Measurements from ENCODE around the gene SALL3.

Gene SALL3

DNA sequence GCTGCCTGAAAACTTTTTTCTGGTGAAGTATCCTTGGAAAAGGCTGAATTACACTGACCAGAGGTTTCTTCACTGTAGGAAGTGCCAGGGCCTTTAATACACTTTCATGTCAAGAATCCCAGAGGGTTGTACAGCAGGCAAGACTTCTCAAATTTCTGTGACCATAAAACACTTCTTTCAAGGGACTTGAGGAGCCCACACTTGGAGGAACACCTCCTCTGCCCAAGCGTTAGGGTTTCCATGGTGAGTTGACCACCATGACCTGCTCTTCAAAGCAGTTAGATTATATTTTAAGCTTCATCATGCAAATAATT lies 12.9 kb upstream of the SALL3 start:
- DNase-seq (ENCODE audit: insufficient read length) (no peak), FAIRE-seq (no peak)
- TF ChIP-seq POLR2AphosphoS5 (IDR thresholded peaks at IDR 0.05; ENCODE audit: low read depth, low read length) (no peak), POLR2A (IDR thresholded peaks at IDR 0.05; ENCODE audit: low read depth, low read length) (no peak), TAF1 (IDR thresholded peaks at IDR 0.05; ENCODE audit: borderline replicate concordance, low read depth, low read length) (no peak)

- FAIRE-seq (no peak), DNase-seq (ENCODE audit: insufficient read length) (no peak)
- TF ChIP-seq POLR2AphosphoS5 (IDR thresholded peaks at IDR 0.05; ENCODE audit: low read depth, low read length) (no peak), TAF1 (IDR thresholded peaks at IDR 0.05; ENCODE audit: borderline replicate concordance, low read depth, low read length) (no peak), POLR2A (IDR thresholded peaks at IDR 0.05; ENCODE audit: low read depth, low read length) (no peak)
Measured at GRCh38 chr18:78967692-78968091, 11.9 kb upstream of the SALL3 start.

- DNase-seq (ENCODE audit: insufficient read length): no peak
- FAIRE-seq: no peak
- TF ChIP-seq POLR2A (IDR thresholded peaks at IDR 0.05; ENCODE audit: low read depth, low read length): no peak
- TF ChIP-seq TAF1 (IDR thresholded peaks at IDR 0.05; ENCODE audit: borderline replicate concordance, low read depth, low read length): no peak
- no peak for TF ChIP-seq POLR2AphosphoS5 (IDR thresholded peaks at IDR 0.05; ENCODE audit: low read depth, low read length)
Measured at GRCh38 chr18:78969574-78970315, 9.9 kb upstream of the SALL3 start.

GRCh38 chr18:78970774-78971333 lies 8.8 kb upstream of the SALL3 start:
- FAIRE-seq (no peak), DNase-seq (ENCODE audit: insufficient read length) (no peak)
- no peak for TF ChIP-seq POLR2A (IDR thresholded peaks at IDR 0.05; ENCODE audit: low read depth, low read length)
- TF ChIP-seq TAF1 (IDR thresholded peaks at IDR 0.05; ENCODE audit: borderline replicate concordance, low read depth, low read length): no peak
- no peak for TF ChIP-seq POLR2AphosphoS5 (IDR thresholded peaks at IDR 0.05; ENCODE audit: low read depth, low read length)

DNA sequence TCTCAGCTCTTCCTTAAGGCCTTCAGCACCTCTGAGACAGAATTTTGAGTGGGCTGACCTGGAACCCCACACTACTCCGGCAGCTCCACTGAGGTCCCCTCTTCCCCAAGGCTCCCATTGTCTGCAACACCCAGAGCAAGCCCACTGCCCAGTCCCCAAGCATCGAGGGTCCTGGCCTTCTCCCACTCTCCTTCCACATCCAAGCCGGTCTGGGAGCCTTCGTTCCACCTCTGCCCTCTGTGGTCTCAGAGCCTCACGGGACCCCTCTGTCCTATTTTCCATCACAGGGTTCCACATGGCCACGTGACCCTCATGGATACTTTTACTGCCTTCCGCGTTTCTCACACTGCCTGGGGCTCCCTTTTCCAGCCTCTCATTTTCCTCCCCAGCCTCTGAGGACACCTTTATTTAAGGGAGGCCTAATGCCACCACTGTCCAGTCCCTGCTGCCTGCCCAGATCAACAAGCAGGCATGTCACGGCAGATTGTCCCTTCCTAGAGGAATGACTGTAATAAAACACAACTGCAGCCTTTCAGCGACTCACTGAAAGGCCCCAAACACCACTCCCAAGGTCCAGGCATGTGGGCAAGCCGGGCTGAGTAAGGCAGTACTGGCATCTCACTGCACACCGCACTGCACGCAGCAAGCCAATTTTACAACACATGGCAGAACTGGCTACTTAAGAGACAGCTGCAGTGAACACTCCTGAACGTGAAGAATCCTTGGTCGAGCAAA lies 7.9 kb upstream of the SALL3 start:
- no peak for FAIRE-seq

GRCh38 chr18:78972385-78972918 lies 7.2 kb upstream of the SALL3 start:
- TF ChIP-seq TAF1 (IDR thresholded peaks at IDR 0.05; ENCODE audit: borderline replicate concordance, low read depth, low read length): no peak
- TF ChIP-seq POLR2A (IDR thresholded peaks at IDR 0.05; ENCODE audit: low read depth, low read length): no peak
- TF ChIP-seq POLR2AphosphoS5 (IDR thresholded peaks at IDR 0.05; ENCODE audit: low read depth, low read length): no peak
- FAIRE-seq: no peak
- DNase-seq (ENCODE audit: insufficient read length): no peak

More for the DNA sequence above, 7.9 kb upstream of the SALL3 start:
- no peak for DNase-seq (ENCODE audit: insufficient read length)
- TF ChIP-seq POLR2A (IDR thresholded peaks at IDR 0.05; ENCODE audit: low read depth, low read length) (no peak), POLR2AphosphoS5 (IDR thresholded peaks at IDR 0.05; ENCODE audit: low read depth, low read length) (no peak), TAF1 (IDR thresholded peaks at IDR 0.05; ENCODE audit: borderline replicate concordance, low read depth, low read length) (no peak)

- TF ChIP-seq POLR2A (IDR thresholded peaks at IDR 0.05; ENCODE audit: low read depth, low read length) (no peak), TAF1 (IDR thresholded peaks at IDR 0.05; ENCODE audit: borderline replicate concordance, low read depth, low read length) (no peak), POLR2AphosphoS5 (IDR thresholded peaks at IDR 0.05; ENCODE audit: low read depth, low read length) (no peak)
Measured at GRCh38 chr18:78972930-78973331, 6.7 kb upstream of the SALL3 start.

DNA sequence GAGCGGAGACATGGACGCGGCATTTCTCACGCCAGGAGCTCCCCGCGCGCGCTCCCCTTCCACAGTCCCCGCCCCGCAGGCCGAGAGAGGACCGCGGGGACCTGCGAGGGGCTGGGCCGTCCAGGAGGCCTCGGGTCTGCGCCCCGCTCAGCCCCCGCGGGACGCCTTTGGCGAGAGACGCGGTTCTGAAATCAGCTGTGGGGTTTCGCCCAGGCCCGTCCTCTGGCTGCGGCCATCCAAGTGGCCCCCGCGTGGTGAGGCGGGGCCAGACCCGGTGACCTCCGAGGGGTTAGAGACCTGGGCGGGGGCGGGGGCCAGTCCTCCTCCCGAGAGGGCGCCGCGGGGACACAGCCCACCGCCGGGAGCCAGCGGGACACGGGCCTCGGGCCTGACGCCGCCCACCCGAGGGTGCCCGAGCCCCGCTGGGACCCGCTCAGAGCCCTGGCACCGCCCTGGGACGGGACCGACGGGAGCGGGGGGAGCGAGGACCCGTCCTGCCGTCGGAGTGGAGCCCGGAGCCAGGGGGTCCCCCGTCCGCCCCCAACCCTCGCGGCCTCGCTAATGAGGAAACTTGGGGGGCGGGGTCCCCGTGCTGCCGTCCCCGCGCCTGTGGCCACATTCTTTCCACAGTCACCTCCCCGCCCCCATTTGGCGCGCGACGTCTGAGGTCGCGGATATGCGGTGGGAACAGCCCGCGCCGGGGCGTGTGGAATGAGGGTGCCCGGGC lies 6.1 kb upstream of the SALL3 start:
- no peak for DNase-seq (ENCODE audit: insufficient read length)
- no peak for TF ChIP-seq TAF1 (IDR thresholded peaks at IDR 0.05; ENCODE audit: borderline replicate concordance, low read depth, low read length)
- no peak for TF ChIP-seq POLR2AphosphoS5 (IDR thresholded peaks at IDR 0.05; ENCODE audit: low read depth, low read length)
- TF ChIP-seq POLR2A (IDR thresholded peaks at IDR 0.05; ENCODE audit: low read depth, low read length): no peak
- FAIRE-seq: no peak

More at GRCh38 chr18:78972930-78973331, 6.7 kb upstream of the SALL3 start:
- FAIRE-seq (no peak), DNase-seq (ENCODE audit: insufficient read length) (no peak)

DNA sequence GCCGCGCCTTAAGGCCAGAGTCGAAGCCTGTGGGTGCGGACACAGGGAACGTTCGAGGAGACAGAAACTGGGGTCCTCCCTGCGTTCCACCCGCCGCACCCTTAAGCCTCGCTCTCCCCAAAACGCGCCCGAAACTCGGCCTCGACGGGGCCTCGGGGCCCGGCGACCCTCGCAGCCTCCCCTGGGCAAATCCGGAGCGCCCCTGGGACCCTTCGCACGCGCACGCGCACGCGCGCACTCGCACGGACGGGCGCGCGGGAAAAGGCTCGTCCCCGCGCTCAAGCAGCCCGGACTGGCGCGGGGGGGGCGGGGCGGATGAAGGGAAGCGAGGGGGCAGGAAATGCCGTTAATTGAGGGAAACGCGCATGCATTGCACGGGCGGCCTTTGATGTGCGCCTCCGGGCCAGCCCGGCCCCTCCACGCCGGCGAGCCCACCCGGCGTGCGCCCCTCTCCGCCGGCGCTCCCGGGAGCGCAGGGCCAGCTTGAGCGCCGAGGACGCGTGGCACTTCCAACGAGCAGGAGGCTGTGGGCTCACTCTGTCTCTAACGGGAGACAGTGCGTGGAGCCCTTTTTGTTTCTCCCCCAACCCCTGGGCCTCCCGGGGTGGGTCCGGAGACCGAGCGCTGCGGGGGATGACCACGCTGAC lies 5.4 kb upstream of the SALL3 start:
- TF ChIP-seq TAF1 (IDR thresholded peaks at IDR 0.05; ENCODE audit: borderline replicate concordance, low read depth, low read length) (no peak), POLR2A (IDR thresholded peaks at IDR 0.05; ENCODE audit: low read depth, low read length) (no peak), POLR2AphosphoS5 (IDR thresholded peaks at IDR 0.05; ENCODE audit: low read depth, low read length) (no peak)
- FAIRE-seq (no peak), DNase-seq (ENCODE audit: insufficient read length) (no peak)

- DNase-seq (ENCODE audit: insufficient read length): no peak
- FAIRE-seq: no peak
Measured at GRCh38 chr18:78975292-78975691, 4.3 kb upstream of the SALL3 start.

More at GRCh38 chr18:78975292-78975691, 4.3 kb upstream of the SALL3 start:
- TF ChIP-seq POLR2A (IDR thresholded peaks at IDR 0.05; ENCODE audit: low read depth, low read length) (no peak), TAF1 (IDR thresholded peaks at IDR 0.05; ENCODE audit: borderline replicate concordance, low read depth, low read length) (no peak), POLR2AphosphoS5 (IDR thresholded peaks at IDR 0.05; ENCODE audit: low read depth, low read length) (no peak)

All from GM12892 (cell line).